Measurements from ENCODE around the gene RAD51. TPM values are rescaled to one million over a fixed set of nuclear protein-coding genes. Genes with fewer than 3 reads are reported as not detected.

RAD51 gene
- total and polyA plus RNA-seq, 2 donors (not counting 1 experiment from before 2014, with no cell fraction given): 1.3 to 5.0 TPM

GRCh38 chr15:40743921-40744814, 49.2 kb downstream of the RAD51 start:
- H4K20me1 ChIP-seq (ENCODE audit: control insufficient read depth, extremely low read depth, insufficient read depth, low read length): no peaks in the 10 kb centered on the region
- no peak for TF ChIP-seq EZH2 (IDR thresholded peaks at IDR 0.05; ENCODE audit: low read length, missing control alignments)
- TF ChIP-seq, protein P1, sequence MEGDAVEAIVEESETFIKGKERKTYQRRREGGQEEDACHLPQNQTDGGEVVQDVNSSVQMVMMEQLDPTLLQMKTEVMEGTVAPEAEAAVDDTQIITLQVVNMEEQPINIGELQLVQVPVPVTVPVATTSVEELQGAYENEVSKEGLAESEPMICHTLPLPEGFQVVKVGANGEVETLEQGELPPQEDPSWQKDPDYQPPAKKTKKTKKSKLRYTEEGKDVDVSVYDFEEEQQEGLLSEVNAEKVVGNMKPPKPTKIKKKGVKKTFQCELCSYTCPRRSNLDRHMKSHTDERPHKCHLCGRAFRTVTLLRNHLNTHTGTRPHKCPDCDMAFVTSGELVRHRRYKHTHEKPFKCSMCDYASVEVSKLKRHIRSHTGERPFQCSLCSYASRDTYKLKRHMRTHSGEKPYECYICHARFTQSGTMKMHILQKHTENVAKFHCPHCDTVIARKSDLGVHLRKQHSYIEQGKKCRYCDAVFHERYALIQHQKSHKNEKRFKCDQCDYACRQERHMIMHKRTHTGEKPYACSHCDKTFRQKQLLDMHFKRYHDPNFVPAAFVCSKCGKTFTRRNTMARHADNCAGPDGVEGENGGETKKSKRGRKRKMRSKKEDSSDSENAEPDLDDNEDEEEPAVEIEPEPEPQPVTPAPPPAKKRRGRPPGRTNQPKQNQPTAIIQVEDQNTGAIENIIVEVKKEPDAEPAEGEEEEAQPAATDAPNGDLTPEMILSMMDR (conservative IDR thresholded peaks at IDR 0.05 in 1 of 2, IDR thresholded peaks at IDR 0.05 in 1 of 2; ENCODE audit: low read depth in 1 of 2, low read length in 2 of 2): peak in 1 of 2 donors; percentile 20
- H3K79me2 ChIP-seq (ENCODE audit: control insufficient read depth, insufficient read depth, low read length): no peaks in the 10 kb centered on the region
- H2AFZ ChIP-seq (ENCODE audit: low read length): no peak overlapping the region
- peaks cover 7% of the 10 kb centered on the region for H3K36me3 ChIP-seq (ENCODE audit: control insufficient read depth, insufficient read depth, low read length)
- H3K27me3 ChIP-seq (ENCODE audit: control insufficient read depth, insufficient read depth, low read length): no peaks in the 10 kb centered on the region
- no peak overlapping the region for H3K9ac ChIP-seq (ENCODE audit: insufficient read depth, low read length)
- no peaks in the 10 kb centered on the region for H3K9me3 ChIP-seq (ENCODE audit: control insufficient read depth, insufficient read depth, low read depth, low read length)
- H3K4me3 ChIP-seq (replicated peaks in 1 of 4; ENCODE audit: control extremely low read depth in 1 of 4, insufficient read depth in 1 of 4, low read depth in 3 of 4, low read length in 4 of 4): no peak overlapping the region
- H3K27ac ChIP-seq (ENCODE audit: insufficient read depth, low read length): peak overlapping the region; percentile 51
- no peak overlapping the region for H3K4me2 ChIP-seq (ENCODE audit: extremely low read depth, insufficient read depth, low read length)
- peaks cover 17% of the 10 kb centered on the region for H3K4me1 ChIP-seq (ENCODE audit: control insufficient read depth, extremely low read depth, insufficient read depth, low read length)
- peak; percentile 67 to 82 for DNase-seq (ENCODE audit: low read depth in 2 of 2)

DNA sequence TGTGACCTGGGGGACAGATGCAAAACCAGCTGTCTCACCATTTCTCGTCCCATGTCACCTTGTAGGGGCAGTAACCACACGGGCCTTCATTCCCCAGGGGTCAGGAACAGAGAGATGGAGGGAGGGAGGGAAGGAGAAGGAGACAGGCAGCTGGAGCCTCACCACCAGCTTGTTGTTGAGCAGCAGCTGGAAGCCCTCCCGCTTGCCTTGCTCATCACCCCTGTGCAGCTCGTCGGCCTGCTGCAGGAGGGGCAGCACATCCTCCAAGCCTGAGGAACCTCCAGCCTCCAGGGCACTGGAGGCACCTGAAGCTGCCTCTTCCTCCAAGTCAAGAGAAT, 49.8 kb downstream of the RAD51 start:
- peak overlapping the region; percentile 51 for H3K27ac ChIP-seq (ENCODE audit: insufficient read depth, low read length)

DNA sequence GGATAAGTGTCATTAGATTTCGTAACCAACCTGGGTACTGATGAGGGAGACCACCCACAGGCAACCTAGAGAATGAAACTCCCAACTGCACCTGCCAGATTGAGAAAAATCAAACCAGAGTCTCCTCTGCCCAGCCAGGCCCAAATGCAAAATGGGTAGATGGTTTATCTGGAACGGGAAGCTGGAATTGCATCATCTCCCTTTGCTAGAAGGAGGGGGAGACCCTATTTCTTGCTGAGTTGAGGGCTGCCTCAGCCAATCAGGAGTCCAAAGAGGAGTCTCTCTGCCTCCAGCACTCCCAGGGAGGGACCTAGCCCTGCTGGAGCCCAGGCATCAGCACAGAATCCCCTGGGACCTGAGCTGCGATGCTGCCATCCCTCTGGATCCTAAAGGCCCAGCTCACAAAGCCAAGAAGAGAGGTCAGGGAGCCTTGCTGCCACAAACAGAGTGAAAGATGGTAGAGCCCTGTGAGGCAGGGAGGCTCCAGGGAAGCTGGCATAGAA, 52.0 kb downstream of the RAD51 start:
- H3K4me1 ChIP-seq (ENCODE audit: control insufficient read depth, extremely low read depth, insufficient read depth, low read length): peaks cover 17% of the 10 kb centered on the region
- H3K9me3 ChIP-seq (ENCODE audit: control insufficient read depth, insufficient read depth, low read depth, low read length): no peaks in the 10 kb centered on the region
- H3K9ac ChIP-seq (ENCODE audit: insufficient read depth, low read length): no peak overlapping the region
- no peaks in the 10 kb centered on the region for H4K20me1 ChIP-seq (ENCODE audit: control insufficient read depth, extremely low read depth, insufficient read depth, low read length)
- no peaks in the 10 kb centered on the region for H3K79me2 ChIP-seq (ENCODE audit: control insufficient read depth, insufficient read depth, low read length)
- no peak overlapping the region for H3K4me3 ChIP-seq (replicated peaks in 1 of 4; ENCODE audit: control extremely low read depth in 1 of 4, insufficient read depth in 1 of 4, low read depth in 3 of 4, low read length in 4 of 4)
- no peak overlapping the region for H3K4me2 ChIP-seq (ENCODE audit: extremely low read depth, insufficient read depth, low read length)
- H2AFZ ChIP-seq (ENCODE audit: low read length): no peak overlapping the region
- no peak overlapping the region for H3K27ac ChIP-seq (ENCODE audit: insufficient read depth, low read length)
- peak in 1 of 2 donors; percentile 68 for DNase-seq (ENCODE audit: low read depth in 2 of 2)
- TF ChIP-seq, protein P1 (conservative IDR thresholded peaks at IDR 0.05 in 1 of 2, IDR thresholded peaks at IDR 0.05 in 1 of 2; ENCODE audit: low read depth in 1 of 2, low read length in 2 of 2): no peak
- TF ChIP-seq EZH2 (IDR thresholded peaks at IDR 0.05; ENCODE audit: low read length, missing control alignments): no peak
- H3K36me3 ChIP-seq (ENCODE audit: control insufficient read depth, insufficient read depth, low read length): peaks cover 8% of the 10 kb centered on the region
- H3K27me3 ChIP-seq (ENCODE audit: control insufficient read depth, insufficient read depth, low read length): no peaks in the 10 kb centered on the region

More for the DNA sequence above, 49.8 kb downstream of the RAD51 start:
- DNase-seq (ENCODE audit: low read depth in 2 of 2): no peak
- Histone ChIP-seq H3K4me3 (replicated peaks in 1 of 4; ENCODE audit: control extremely low read depth in 1 of 4, insufficient read depth in 1 of 4, low read depth in 3 of 4, low read length in 4 of 4) (no peak overlapping the region), H3K4me2 (ENCODE audit: extremely low read depth, insufficient read depth, low read length) (no peak overlapping the region), H2AFZ (ENCODE audit: low read length) (no peak overlapping the region), H3K36me3 (ENCODE audit: control insufficient read depth, insufficient read depth, low read length) (peaks cover 7% of the 10 kb centered on the region), H4K20me1 (ENCODE audit: control insufficient read depth, extremely low read depth, insufficient read depth, low read length) (no peaks in the 10 kb centered on the region), H3K27me3 (ENCODE audit: control insufficient read depth, insufficient read depth, low read length) (no peaks in the 10 kb centered on the region), H3K9me3 (ENCODE audit: control insufficient read depth, insufficient read depth, low read depth, low read length) (no peaks in the 10 kb centered on the region), H3K4me1 (ENCODE audit: control insufficient read depth, extremely low read depth, insufficient read depth, low read length) (peaks cover 17% of the 10 kb centered on the region), H3K9ac (ENCODE audit: insufficient read depth, low read length) (no peak overlapping the region), H3K79me2 (ENCODE audit: control insufficient read depth, insufficient read depth, low read length) (no peaks in the 10 kb centered on the region)
- TF ChIP-seq EZH2 (IDR thresholded peaks at IDR 0.05; ENCODE audit: low read length, missing control alignments): no peak
- TF ChIP-seq, protein P1 (conservative IDR thresholded peaks at IDR 0.05 in 1 of 2, IDR thresholded peaks at IDR 0.05 in 1 of 2; ENCODE audit: low read depth in 1 of 2, low read length in 2 of 2): no peak
